Muscle layer of duodenum (tissue), 2 donors: ENCODE results near the gene RCL1.
A peak's percentile ranks its signal among the peaks of the same experiment; 100 is the strongest.
"Not testable (repeated sequence)": the region's sequence is repeated elsewhere in the genome, so short reads cannot be mapped to it uniquely, and the experiment has no call there.

Experiments used
- H3K27ac ChIP-seq: one replicate; pipeline ENCODE4 v1.7.0; 2013; ENCODE audit warnings: mild to moderate bottlenecking, low read length
- H3K27me3 ChIP-seq: one replicate; pipeline ENCODE4 v1.7.0; 2013; ENCODE audit warnings: low read depth, mild to moderate bottlenecking, control low read depth, low read length
- H3K36me3 ChIP-seq, 2 donors: one replicate each; pipeline ENCODE4 v1.7.0; 2013; ENCODE audit warnings: low read length in 2 of 2, control low read depth in 1 of 2, mild to moderate bottlenecking in 1 of 2; ENCODE audit not compliant: insufficient read depth in 2 of 2, control insufficient read depth in 1 of 2
- H3K4me1 ChIP-seq, 2 donors: one replicate each; pipeline ENCODE4 v1.7.0; 2013; ENCODE audit warnings: low read length in 2 of 2, mild to moderate bottlenecking in 2 of 2, control low read depth in 1 of 2, moderate library complexity in 1 of 2; ENCODE audit not compliant: insufficient read depth in 2 of 2, control insufficient read depth in 1 of 2
- H3K4me3 ChIP-seq, 2 donors: one replicate each; pipeline ENCODE4 v1.7.0; 2013; ENCODE audit warnings: low read length in 2 of 2, low read depth in 1 of 2, mild to moderate bottlenecking in 1 of 2
- H3K9me3 ChIP-seq, 2 donors: one replicate each; pipeline ENCODE4 v1.7.0; 2013; ENCODE audit warnings: low read length in 2 of 2, control low read depth in 1 of 2, mild to moderate bottlenecking in 1 of 2; ENCODE audit not compliant: control insufficient read depth in 1 of 2
- donor health status: healthy.

RCL1 gene

DNA sequence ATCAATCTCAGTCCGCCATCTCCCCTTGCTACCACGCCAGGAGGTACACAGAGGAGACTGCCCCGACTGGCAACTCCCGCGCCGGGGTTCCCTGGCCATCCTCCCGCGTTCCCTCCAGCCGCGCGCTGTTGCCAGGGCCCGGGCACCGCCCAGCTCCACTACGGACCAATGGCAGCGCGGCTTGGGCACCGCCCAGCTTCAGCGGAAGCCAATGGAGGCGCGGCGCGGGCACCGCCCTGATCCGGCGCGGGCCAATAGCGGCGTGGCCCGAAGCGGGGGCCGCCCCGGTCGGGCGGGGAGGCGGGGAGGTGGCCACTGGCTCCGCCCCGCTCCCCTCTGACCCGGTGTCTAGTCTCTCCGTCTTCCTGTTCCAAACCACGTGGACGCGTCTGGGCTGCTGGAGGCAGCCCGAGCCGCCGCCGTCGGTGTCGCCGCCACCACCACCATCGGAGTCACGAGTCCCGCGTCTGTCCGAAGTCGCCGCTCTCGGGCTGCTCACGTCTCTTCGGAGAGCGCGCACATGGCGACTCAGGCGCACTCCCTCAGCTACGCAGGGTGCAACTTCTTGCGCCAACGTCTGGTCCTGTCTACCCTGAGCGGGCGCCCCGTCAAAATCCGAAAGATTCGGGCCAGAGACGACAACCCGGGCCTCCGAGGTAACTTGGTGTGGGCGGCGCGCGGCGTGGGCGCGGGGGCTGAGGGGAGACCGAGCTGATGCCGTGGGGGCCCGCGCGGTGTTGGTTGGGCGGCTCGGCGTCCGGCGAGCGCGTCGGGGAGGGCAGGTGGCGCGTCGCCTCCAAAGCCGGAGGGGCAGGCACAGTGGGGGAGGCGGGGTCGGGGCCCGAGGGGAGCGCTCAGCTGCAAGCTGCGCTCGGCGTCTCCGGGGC lies at the start of gene RCL1:
TSS of gene RCL1 (plus strand) at position 373 of the 887 bp plus-strand sequence. CDS start at position 521, 148 bp downstream.
- H3K27ac ChIP-seq = peak within 1 kb of the TSS; percentile 39
- H3K9me3 ChIP-seq = no peaks in the 10 kb centered on the region
- no peaks in the 10 kb centered on the region for H3K36me3 ChIP-seq
- no peaks in the 10 kb centered on the region for H3K27me3 ChIP-seq
- H3K4me1 ChIP-seq = peaks cover 2 to 7% of the 10 kb centered on the region in 2 donors
- H3K4me3 ChIP-seq = peak within 1 kb of the TSS; percentile 89 to 93

GRCh38 chr9:4743131-4743875 lies 49.4 kb upstream of the RCL1 start:
- Histone ChIP-seq H3K27me3 (no peaks in the 10 kb centered on the region), H3K9me3 (no peaks in the 10 kb centered on the region), H3K36me3 (no peaks in the 10 kb centered on the region), H3K4me3 (no peak overlapping the region), H3K27ac (no peak overlapping the region), H3K4me1 (peaks cover 4 to 7% of the 10 kb centered on the region in 2 donors)

- Histone ChIP-seq H3K4me1 (peaks cover 0 to 7% of the 10 kb centered on the region in 2 donors), H3K27ac (no peak overlapping the region)
Observed at GRCh38 chr9:4746278-4747030, 46.3 kb upstream of the RCL1 start.

GRCh38 chr9:4748612-4749011 lies 44.1 kb upstream of the RCL1 start:
- no peaks in the 10 kb centered on the region for H3K36me3 ChIP-seq
- H3K9me3 ChIP-seq = no peaks in the 10 kb centered on the region
- no peak overlapping the region for H3K27ac ChIP-seq
- no peak overlapping the region for H3K4me3 ChIP-seq
- H3K4me1 ChIP-seq = no peaks in the 10 kb centered on the region
- H3K27me3 ChIP-seq = no peaks in the 10 kb centered on the region

More at GRCh38 chr9:4746278-4747030, 46.3 kb upstream of the RCL1 start:
- Histone ChIP-seq H3K36me3 (no peaks in the 10 kb centered on the region), H3K9me3 (no peaks in the 10 kb centered on the region), H3K27me3 (no peaks in the 10 kb centered on the region), H3K4me3 (no peak overlapping the region)

- H3K4me3 ChIP-seq = no peak overlapping the region
- H3K36me3 ChIP-seq = no peaks in the 10 kb centered on the region
- no peaks in the 10 kb centered on the region for H3K4me1 ChIP-seq
- no peak overlapping the region for H3K27ac ChIP-seq
- no peaks in the 10 kb centered on the region for H3K9me3 ChIP-seq
- no peaks in the 10 kb centered on the region for H3K27me3 ChIP-seq
Observed at GRCh38 chr9:4750023-4750673, 42.6 kb upstream of the RCL1 start.

DNA sequence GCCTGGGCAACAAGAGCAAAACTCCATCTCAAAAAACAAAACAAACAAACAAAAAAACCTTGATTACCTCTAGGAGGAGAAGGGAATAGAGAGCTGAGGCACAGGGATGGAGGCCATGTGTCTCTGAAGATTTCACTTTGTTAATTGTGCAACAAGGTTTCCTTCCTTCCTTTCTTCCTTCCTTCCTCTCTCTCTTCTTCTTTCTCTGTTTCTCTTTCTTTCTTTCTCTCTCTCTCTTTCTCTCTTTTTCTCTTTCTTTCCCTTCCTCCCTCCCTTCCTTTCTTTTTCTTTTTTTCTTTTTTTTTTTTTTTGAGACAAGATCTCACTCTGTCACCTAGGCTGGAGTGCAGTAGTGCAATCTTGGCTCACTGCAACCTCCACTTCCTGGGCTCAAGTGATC lies 38.2 kb upstream of the RCL1 start:
- H3K27ac ChIP-seq = not testable (repeated sequence)

GRCh38 chr9:4755026-4755609 lies 37.6 kb upstream of the RCL1 start:
- Histone ChIP-seq H3K27ac (no peak overlapping the region), H3K4me3 (no peak overlapping the region), H3K9me3 (no peaks in the 10 kb centered on the region), H3K4me1 (no peaks in the 10 kb centered on the region), H3K36me3 (no peaks in the 10 kb centered on the region), H3K27me3 (no peaks in the 10 kb centered on the region)

More for the DNA sequence above, 38.2 kb upstream of the RCL1 start:
- not testable (repeated sequence) for H3K36me3 ChIP-seq, H3K4me1 ChIP-seq, H3K27me3 ChIP-seq, H3K4me3 ChIP-seq, H3K9me3 ChIP-seq

- Histone ChIP-seq H3K4me1 (no peaks in the 10 kb centered on the region), H3K9me3 (no peaks in the 10 kb centered on the region), H3K27ac (no peak overlapping the region), H3K27me3 (no peaks in the 10 kb centered on the region), H3K36me3 (no peaks in the 10 kb centered on the region), H3K4me3 (no peak overlapping the region)
Observed at GRCh38 chr9:4756420-4756819, 36.3 kb upstream of the RCL1 start.

- no peak overlapping the region for H3K4me3 ChIP-seq
- no peaks in the 10 kb centered on the region for H3K9me3 ChIP-seq
- no peaks in the 10 kb centered on the region for H3K27me3 ChIP-seq
- H3K36me3 ChIP-seq = no peaks in the 10 kb centered on the region
- H3K4me1 ChIP-seq = peaks cover 0 to 8% of the 10 kb centered on the region in 2 donors
- H3K27ac ChIP-seq = no peak overlapping the region
Observed at GRCh38 chr9:4760122-4760521, 32.6 kb upstream of the RCL1 start.

- peak overlapping the region; percentile 12 to 57 for H3K4me3 ChIP-seq
- no peaks in the 10 kb centered on the region for H3K36me3 ChIP-seq
- H3K27ac ChIP-seq = peak overlapping the region; percentile 63
- no peaks in the 10 kb centered on the region for H3K27me3 ChIP-seq
- H3K4me1 ChIP-seq = peaks cover 0 to 8% of the 10 kb centered on the region in 2 donors
- no peaks in the 10 kb centered on the region for H3K9me3 ChIP-seq
Observed at GRCh38 chr9:4762108-4762885, 30.4 kb upstream of the RCL1 start.
